GM21447 (cell line): Measurements from ENCODE around the gene EGR2.

Source experiments
- ATAC-seq: cut with Tn5 transposase; IDR thresholded peaks from one replicate; pipeline ENCODE4 v1.9.1; 2021; ENCODE audit not compliant: unreplicated experiment

Gene EGR2

GRCh38 chr10:62816331-62817120, at the start of gene EGR2:
TSS of gene EGR2 (minus strand) at chr10:62816366. CDS start at chr10:62816029, 337 bp downstream.
- ATAC-seq: peak; percentile 77

GRCh38 chr10:62862447-62862846, 46.3 kb upstream of the EGR2 start:
- no peak for ATAC-seq

- ATAC-seq: no peak
Measured at GRCh38 chr10:62861507-62861906, 45.3 kb upstream of the EGR2 start.

GRCh38 chr10:62860946-62861345, 44.8 kb upstream of the EGR2 start:
- no peak for ATAC-seq

GRCh38 chr10:62858364-62858763, 42.2 kb upstream of the EGR2 start:
- no peak for ATAC-seq

GRCh38 chr10:62856021-62856420, 39.9 kb upstream of the EGR2 start:
- ATAC-seq: no peak

- no peak for ATAC-seq
Measured at GRCh38 chr10:62853710-62854109, 37.5 kb upstream of the EGR2 start.

- peak; percentile 80 for ATAC-seq
Measured at GRCh38 chr10:62852961-62853702, 37.0 kb upstream of the EGR2 start.

- no peak for ATAC-seq
Measured at GRCh38 chr10:62851442-62851841, 35.3 kb upstream of the EGR2 start.

GRCh38 chr10:62850646-62851045, 34.5 kb upstream of the EGR2 start:
- no peak for ATAC-seq

GRCh38 chr10:62847433-62847832, 31.3 kb upstream of the EGR2 start:
- ATAC-seq: no peak

- no peak for ATAC-seq
Measured at GRCh38 chr10:62844280-62845011, 28.3 kb upstream of the EGR2 start.

- ATAC-seq: no peak
Measured at GRCh38 chr10:62843600-62843999, 27.4 kb upstream of the EGR2 start.

GRCh38 chr10:62842983-62843382, 26.8 kb upstream of the EGR2 start:
- ATAC-seq: peak; percentile 63

- no peak for ATAC-seq
Measured at GRCh38 chr10:62839590-62839989, 23.4 kb upstream of the EGR2 start.

GRCh38 chr10:62831346-62831745, 15.2 kb upstream of the EGR2 start:
- ATAC-seq: no peak

- ATAC-seq: no peak
Measured at GRCh38 chr10:62830679-62831078, 14.5 kb upstream of the EGR2 start.

- no peak for ATAC-seq
Measured at GRCh38 chr10:62829622-62830021, 13.5 kb upstream of the EGR2 start.

- no peak for ATAC-seq
Measured at GRCh38 chr10:62826273-62826672, 10.1 kb upstream of the EGR2 start.

GRCh38 chr10:62820586-62820985, 4.4 kb upstream of the EGR2 start:
- no peak for ATAC-seq

GRCh38 chr10:62819141-62819920, 3.2 kb upstream of the EGR2 start:
- ATAC-seq: no peak
